AG09309 (cell line): Measurements from ENCODE around the gene PPIL1.
A peak's percentile ranks its signal among the peaks of the same experiment; 100 is the strongest.

Experiments
- DNase-seq: peaks from one replicate; pipeline ENCODE4 v3.0.0-alpha.2; 2010; ENCODE audit warnings: low read depth
- H3K4me3 ChIP-seq: 2 replicates; pipeline ENCODE4 v1.5.1; 2011; ENCODE audit warnings: mild to moderate bottlenecking, low read depth, low read length, moderate library complexity; ENCODE audit not compliant: control insufficient read depth
- TF ChIP-seq, protein P1 (sequence below): IDR thresholded peaks from 2 replicates; pipeline ENCODE4 v1.5.1; 2011; ENCODE audit warnings: mild to moderate bottlenecking, low read depth, low read length, inconsistent platforms; ENCODE audit not compliant: insufficient read depth, control insufficient read depth; ENCODE audit errors: missing control alignments

PPIL1 gene

DNA sequence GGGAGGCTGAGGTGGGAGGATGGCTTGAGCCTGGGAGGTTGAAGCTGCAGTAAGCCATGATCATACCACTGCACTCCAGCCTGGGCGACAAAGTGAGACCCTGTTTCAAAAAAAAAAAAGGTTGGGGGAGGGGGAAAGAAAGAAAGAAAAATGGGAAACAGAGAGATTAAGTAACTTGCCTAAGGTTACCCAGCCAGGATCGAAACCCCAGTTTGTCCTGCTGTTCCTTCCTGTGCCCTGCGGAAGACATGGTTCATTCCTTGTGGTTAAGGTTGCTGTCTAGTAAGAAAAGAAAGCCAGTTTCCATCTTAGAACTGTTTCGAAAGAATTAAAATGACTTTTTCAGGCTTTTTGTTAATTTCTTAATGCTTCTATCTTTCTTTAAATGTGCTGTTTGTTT lies 41.0 kb upstream of the PPIL1 start:
- TF ChIP-seq, protein P1, sequence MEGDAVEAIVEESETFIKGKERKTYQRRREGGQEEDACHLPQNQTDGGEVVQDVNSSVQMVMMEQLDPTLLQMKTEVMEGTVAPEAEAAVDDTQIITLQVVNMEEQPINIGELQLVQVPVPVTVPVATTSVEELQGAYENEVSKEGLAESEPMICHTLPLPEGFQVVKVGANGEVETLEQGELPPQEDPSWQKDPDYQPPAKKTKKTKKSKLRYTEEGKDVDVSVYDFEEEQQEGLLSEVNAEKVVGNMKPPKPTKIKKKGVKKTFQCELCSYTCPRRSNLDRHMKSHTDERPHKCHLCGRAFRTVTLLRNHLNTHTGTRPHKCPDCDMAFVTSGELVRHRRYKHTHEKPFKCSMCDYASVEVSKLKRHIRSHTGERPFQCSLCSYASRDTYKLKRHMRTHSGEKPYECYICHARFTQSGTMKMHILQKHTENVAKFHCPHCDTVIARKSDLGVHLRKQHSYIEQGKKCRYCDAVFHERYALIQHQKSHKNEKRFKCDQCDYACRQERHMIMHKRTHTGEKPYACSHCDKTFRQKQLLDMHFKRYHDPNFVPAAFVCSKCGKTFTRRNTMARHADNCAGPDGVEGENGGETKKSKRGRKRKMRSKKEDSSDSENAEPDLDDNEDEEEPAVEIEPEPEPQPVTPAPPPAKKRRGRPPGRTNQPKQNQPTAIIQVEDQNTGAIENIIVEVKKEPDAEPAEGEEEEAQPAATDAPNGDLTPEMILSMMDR, result no peak
- H3K4me3 ChIP-seq, result no peak overlapping the region
- no peak for DNase-seq

DNA sequence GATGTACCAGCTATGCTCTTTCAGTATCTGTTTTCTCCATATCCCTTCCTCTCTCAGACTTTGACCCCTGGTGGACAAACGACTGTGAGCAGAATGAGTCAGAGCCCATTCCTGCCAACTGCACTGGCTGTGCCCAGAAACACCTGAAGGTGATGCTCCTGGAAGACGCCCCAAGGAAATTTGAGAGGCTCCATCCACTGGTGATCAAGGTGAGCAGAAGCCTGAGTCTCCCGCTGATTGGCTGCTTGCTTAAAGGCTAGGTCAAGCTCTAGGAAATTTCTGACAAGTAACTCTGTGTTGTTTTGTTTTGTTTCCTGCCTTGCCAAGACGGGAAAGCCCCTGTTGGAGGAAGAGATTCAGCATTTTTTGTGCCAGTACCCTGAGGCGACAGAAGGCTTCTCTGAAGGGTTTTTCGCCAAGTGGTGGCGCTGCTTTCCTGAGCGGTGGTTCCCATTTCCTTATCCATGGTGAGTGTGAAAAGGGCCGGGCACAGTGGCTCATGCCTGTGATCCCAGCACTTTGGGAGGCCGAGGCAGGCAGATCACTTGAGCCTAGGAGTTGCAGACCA lies 39.7 kb upstream of the PPIL1 start:
- TF ChIP-seq, protein P1, result peak; percentile 46
- no peak overlapping the region for H3K4me3 ChIP-seq
- no peak for DNase-seq

DNA sequence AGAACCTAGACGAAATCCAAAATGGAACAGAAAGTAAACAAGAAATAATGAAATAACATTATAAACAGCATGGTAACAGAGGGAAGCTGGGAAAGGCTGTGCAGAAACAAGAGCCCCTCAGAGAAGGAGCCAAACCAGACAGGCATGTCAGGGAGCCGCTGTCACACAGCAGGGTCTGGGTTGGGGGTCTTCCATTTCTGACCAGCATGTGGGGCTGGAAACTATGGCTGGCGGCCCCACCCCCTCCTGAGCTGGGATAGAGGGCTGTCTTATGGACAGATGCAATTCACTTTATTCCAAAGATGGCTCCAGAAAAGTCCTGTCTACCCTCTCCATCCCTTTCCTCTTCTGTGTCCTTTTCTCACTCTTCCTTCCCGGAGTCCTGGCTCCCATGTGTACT lies 38.5 kb upstream of the PPIL1 start:
- TF ChIP-seq, protein P1, result no peak
- no peak for DNase-seq
- no peak overlapping the region for H3K4me3 ChIP-seq

DNA sequence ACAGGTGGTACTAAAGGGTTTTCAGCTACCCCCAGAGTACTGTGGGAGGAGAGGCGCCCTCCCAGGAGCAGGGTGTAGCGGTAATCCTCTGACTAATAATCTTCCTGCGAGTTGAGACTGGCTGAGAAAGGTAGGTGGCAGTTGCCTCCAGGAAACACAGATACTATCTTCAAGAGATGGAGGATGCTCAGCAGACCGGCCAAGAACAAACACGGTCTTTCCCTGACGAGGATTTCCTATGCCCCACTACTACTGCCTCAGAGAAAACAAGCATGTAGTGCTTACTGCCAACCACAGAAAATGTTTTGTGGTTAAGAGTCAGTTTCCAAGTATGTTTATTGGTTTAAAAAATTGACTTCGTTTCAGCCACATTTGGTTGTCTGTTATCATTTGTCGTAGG lies 38.0 kb upstream of the PPIL1 start:
- peak; percentile 89 for DNase-seq
- TF ChIP-seq, protein P1, result peak; percentile 14
- H3K4me3 ChIP-seq, result no peak overlapping the region

DNA sequence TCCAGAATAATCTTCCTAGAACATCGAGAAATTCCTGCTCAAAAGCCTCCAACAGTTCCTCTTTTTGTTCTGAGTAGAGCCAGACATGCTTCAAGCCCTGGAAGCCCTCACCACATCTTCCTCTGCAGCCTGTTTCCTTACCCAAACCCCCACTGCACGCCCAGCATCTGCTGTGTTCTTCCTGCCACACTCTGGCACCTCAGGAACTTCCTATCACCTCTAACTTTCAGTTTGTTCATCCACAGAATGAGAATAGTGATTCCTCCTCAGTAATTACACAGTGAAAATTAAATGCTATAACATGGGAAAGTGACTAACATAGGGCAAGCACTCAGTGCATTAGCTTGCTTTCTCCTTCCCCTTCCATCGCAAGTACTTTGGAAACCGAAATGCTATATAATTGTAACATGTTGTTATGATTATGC lies 37.4 kb upstream of the PPIL1 start:
- TF ChIP-seq, protein P1, result no peak
- H3K4me3 ChIP-seq, result no peak overlapping the region
- DNase-seq, result no peak

DNA sequence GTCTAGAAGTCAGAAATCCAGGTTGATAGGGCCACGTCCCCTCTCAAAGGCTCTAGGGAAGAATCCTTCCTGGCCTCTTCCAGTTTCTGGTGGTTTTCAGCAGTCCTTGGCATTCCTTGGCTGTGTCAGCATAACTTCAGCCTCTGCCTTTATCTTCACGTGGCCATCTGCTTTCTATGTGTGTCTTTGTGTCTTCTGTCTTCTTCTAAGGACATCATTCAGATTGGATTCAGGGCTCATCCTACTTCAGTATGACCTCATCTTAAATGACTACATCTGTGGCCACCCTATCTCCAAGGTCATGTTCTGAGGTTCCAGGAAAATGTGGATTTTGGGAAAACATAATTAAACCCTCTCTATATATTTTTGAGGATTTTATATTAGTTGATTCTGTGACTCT lies 34.1 kb upstream of the PPIL1 start:
- TF ChIP-seq, protein P1, result no peak
- no peak overlapping the region for H3K4me3 ChIP-seq
- DNase-seq, result no peak

DNA sequence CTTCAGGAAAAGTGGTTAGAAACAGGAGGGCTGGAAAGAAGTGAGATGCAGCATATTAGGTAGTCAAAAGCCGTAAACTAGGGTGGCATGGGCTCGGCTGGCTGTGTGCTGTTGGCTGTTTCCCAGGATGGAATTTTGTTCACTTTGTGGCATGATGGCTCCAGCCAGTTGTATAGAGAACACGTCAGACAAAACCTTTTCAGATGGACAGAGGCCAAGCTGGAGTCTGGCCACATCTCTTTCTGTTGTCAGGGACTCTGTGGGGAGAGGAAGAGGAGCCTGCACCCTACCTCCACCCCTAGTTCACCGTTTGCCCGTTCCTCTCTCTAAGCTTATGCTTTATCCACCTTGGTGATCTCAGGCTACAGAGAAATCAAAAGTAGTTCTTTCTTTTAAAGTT lies 33.2 kb upstream of the PPIL1 start:
- TF ChIP-seq, protein P1, result no peak
- H3K4me3 ChIP-seq, result no peak overlapping the region
- no peak for DNase-seq
